Prostate gland (tissue), 2 donors: ENCODE measurements around the gene RPL3.

ENCODE experiments used
- POLR2AphosphoS5 ChIP-seq: sonication (generic); formaldehyde crosslinking; IDR thresholded peaks from one replicate; pipeline ENCODE4 v1.6.1; 2017; ENCODE audit warnings: antibody characterized with exemption
- TF ChIP-seq, protein P1 (sequence below), 4 experiments: fragments of 200-600 bp in 2 of 4; fragments of 450-650 bp in 2 of 4; sonication (generic) in 2 of 4; IDR thresholded peaks; 1 replicate in 3 of 4; 2 replicates in 1 of 4; pipeline ENCODE4 v1.5.1; 2016 to 2019; ENCODE audit warnings: antibody characterized with exemption in 4 of 4, mild to moderate bottlenecking in 2 of 4, moderate library complexity in 2 of 4

DNA sequence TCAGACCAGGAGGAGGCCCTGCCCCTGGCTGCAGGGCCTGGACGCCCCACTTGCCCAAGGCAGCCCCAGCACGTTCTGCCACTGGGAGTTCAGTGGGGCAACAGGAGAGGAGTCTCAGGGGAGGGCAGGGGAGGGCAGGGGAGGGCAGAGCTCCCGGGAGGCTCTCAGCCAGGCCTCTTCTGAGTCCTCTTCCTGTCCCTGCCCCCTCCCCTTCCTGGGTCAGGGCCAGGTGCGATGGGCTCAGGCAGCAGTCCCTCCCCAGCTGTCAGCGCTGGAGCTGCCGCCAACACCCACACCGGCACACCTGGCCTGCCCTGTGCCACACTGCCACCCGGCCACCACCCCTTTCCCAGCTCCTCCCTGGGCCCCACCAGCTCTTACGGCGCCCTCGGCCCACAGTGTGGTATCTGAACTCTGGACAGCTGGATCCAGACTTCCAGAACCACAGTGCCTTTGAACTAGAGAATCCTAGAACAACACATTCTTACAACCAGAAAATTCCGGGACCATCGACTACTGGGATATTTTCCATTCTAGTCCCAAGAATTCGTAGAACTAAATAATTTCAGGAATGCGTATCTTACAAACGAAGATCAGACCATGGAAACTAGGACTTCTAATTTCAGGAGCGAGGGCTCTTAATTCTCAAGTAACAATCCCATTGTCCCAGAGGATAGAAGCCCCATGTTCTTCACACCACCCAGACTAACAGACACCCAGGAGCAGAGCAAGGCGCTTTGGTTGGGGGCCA lies 21.8 kb downstream of the RPL3 start:
- TF ChIP-seq, protein P1, sequence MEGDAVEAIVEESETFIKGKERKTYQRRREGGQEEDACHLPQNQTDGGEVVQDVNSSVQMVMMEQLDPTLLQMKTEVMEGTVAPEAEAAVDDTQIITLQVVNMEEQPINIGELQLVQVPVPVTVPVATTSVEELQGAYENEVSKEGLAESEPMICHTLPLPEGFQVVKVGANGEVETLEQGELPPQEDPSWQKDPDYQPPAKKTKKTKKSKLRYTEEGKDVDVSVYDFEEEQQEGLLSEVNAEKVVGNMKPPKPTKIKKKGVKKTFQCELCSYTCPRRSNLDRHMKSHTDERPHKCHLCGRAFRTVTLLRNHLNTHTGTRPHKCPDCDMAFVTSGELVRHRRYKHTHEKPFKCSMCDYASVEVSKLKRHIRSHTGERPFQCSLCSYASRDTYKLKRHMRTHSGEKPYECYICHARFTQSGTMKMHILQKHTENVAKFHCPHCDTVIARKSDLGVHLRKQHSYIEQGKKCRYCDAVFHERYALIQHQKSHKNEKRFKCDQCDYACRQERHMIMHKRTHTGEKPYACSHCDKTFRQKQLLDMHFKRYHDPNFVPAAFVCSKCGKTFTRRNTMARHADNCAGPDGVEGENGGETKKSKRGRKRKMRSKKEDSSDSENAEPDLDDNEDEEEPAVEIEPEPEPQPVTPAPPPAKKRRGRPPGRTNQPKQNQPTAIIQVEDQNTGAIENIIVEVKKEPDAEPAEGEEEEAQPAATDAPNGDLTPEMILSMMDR (IDR thresholded peaks at IDR 0.05) = no peak
- no peak for TF ChIP-seq POLR2AphosphoS5
